CD4-positive, alpha-beta T cell treated with Interleukin-4 for 4 hours (primary cell): ENCODE results near the gene ZNF521.

Source experiments
- DNase-seq: peaks from one replicate; pipeline ENCODE4 v3.0.0-alpha.2; 2020

Gene ZNF521

GRCh38 chr18:25223899-25224886, 127.8 kb downstream of the ZNF521 start:
- no peak for DNase-seq

- DNase-seq = no peak
Observed at GRCh38 chr18:25223211-25223610, 128.8 kb downstream of the ZNF521 start.

- DNase-seq = no peak
Observed at GRCh38 chr18:25222648-25223047, 129.3 kb downstream of the ZNF521 start.

GRCh38 chr18:25210622-25211021, 141.3 kb downstream of the ZNF521 start:
- no peak for DNase-seq

- DNase-seq = no peak
Observed at GRCh38 chr18:25192065-25192464, 159.9 kb downstream of the ZNF521 start.

GRCh38 chr18:25190472-25190871, 161.5 kb downstream of the ZNF521 start:
- DNase-seq = no peak

GRCh38 chr18:25189391-25190185, 162.4 kb downstream of the ZNF521 start:
- no peak for DNase-seq

GRCh38 chr18:25187521-25188192, 164.3 kb downstream of the ZNF521 start:
- DNase-seq = no peak

GRCh38 chr18:25186871-25187270, 165.1 kb downstream of the ZNF521 start:
- no peak for DNase-seq

- DNase-seq = no peak
Observed at GRCh38 chr18:25181993-25182392, 170.0 kb downstream of the ZNF521 start.

GRCh38 chr18:25181581-25181980, 170.4 kb downstream of the ZNF521 start:
- DNase-seq = no peak

- no peak for DNase-seq
Observed at GRCh38 chr18:25180973-25181548, 170.9 kb downstream of the ZNF521 start.

- no peak for DNase-seq
Observed at GRCh38 chr18:25177631-25178030, 174.3 kb downstream of the ZNF521 start.

- no peak for DNase-seq
Observed at GRCh38 chr18:25176518-25177042, 175.4 kb downstream of the ZNF521 start.

GRCh38 chr18:25175558-25176517, 176.1 kb downstream of the ZNF521 start:
- no peak for DNase-seq

GRCh38 chr18:25174324-25174723, 177.6 kb downstream of the ZNF521 start:
- no peak for DNase-seq

- DNase-seq = no peak
Observed at GRCh38 chr18:25171334-25171733, 180.6 kb downstream of the ZNF521 start.

- no peak for DNase-seq
Observed at GRCh38 chr18:25170402-25170801, 181.6 kb downstream of the ZNF521 start.

GRCh38 chr18:25169701-25170100, 182.3 kb downstream of the ZNF521 start:
- DNase-seq = no peak

GRCh38 chr18:25167612-25168410, 184.2 kb downstream of the ZNF521 start:
- no peak for DNase-seq
